HG03064 (cell line): ENCODE data around the gene STAC.
"Not testable (repeated sequence)": the region's sequence is repeated elsewhere in the genome, so short reads cannot be mapped to it uniquely, and the experiment has no call there.

ENCODE experiments used
- ATAC-seq: cut with Tn5 transposase; IDR thresholded peaks from one replicate; pipeline ENCODE4 v1.9.1; 2021; ENCODE audit warnings: low read depth; ENCODE audit not compliant: unreplicated experiment

The STAC gene

GRCh38 chr3:36476286-36476942 lies 96.1 kb downstream of the STAC start:
- ATAC-seq, result no peak

DNA sequence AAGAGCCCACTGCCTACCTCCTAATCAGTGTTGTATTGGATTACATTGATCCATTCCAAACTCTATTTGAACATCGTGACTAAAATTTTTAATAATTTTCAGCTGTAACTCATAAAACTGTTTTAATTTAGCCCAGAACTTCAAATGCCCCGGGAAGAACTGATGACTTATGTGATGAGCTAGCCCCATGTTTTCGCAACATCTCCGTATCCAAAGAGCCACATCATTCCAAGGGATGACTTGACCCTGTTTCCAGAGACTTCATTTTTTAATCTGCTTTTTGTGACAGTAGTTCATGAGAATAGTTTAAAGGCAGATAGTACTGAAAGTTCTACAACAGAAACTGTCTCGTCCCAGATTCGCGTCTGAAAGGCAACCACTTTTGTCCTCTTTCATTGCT lies 97.4 kb downstream of the STAC start:
- ATAC-seq, result no peak

DNA sequence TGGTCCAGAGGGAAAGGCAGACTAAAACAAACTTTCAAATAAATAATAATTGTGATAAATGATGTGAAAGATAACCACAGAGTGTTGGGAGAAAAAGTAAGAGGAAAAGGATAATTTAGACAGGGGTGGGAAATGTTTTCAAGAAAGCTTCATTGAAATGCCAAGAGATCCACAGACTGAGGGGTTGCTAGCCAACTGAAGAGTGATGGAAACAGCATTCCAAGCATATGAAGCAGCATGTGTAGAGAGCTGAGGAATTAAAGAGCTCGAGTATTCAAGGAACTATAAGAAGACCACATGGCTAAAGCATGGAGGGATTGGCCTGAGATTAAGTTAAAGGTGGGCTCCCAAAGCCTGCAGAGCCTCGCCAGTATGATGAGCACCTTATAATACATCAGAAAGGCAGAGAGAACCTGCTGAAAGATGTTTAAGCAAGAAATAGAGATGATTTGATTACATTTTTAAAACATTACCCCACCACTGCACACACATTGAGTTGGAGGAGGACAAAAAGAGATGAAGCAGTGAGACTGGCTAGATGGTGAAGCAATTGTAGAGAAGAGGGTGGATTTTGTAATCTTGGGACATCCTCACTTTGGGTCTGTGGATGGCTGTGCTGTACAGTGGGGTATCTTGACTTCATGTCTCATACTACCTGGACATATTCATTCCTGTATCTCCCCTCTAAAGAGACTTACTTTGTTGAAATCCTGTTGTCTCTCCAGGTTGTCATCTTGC lies 100.8 kb downstream of the STAC start:
- no peak for ATAC-seq

DNA sequence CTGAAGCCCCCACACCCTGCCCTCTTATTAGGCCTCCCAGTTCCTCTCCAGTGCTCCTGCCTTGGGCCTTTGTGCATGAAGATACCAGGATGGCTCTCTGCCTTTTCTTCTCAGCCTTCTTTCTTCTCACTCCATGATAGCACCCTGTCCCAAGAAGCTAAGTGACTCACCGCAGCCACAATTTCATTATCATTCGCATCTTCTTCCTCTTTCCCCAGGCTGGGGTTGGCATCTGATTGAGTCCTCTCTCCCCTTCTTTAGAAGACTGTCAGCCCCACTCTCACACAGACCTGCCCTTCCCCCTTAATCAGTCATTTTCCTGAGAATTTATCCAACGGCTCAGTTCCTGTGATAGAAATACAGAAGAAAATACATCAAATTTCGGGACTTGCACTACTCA lies 102.0 kb downstream of the STAC start:
- no peak for ATAC-seq

GRCh38 chr3:36482880-36483279 lies 102.6 kb downstream of the STAC start:
- ATAC-seq, result no peak

DNA sequence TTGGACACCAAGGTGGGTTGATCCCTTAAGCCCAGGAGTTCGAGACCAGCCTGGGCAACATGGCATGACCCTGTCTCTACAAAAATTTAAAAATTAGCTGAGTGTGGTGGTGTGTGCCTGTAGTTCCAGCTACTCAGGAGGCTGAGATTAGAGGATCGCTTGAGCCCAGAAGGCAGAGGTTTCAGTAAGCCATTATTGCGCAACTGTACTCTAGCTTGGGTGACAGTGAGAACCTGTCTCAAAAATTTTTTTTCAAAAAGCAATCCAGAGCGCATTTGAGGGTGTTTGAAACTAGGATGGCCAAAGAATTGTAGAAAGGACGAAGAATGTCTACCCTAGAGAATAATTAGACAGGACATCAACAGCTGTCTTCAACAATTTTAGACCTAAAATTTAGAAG lies 103.4 kb downstream of the STAC start:
- no peak for ATAC-seq

- ATAC-seq, result no peak
Observed at GRCh38 chr3:36484386-36484785, 104.1 kb downstream of the STAC start.

DNA sequence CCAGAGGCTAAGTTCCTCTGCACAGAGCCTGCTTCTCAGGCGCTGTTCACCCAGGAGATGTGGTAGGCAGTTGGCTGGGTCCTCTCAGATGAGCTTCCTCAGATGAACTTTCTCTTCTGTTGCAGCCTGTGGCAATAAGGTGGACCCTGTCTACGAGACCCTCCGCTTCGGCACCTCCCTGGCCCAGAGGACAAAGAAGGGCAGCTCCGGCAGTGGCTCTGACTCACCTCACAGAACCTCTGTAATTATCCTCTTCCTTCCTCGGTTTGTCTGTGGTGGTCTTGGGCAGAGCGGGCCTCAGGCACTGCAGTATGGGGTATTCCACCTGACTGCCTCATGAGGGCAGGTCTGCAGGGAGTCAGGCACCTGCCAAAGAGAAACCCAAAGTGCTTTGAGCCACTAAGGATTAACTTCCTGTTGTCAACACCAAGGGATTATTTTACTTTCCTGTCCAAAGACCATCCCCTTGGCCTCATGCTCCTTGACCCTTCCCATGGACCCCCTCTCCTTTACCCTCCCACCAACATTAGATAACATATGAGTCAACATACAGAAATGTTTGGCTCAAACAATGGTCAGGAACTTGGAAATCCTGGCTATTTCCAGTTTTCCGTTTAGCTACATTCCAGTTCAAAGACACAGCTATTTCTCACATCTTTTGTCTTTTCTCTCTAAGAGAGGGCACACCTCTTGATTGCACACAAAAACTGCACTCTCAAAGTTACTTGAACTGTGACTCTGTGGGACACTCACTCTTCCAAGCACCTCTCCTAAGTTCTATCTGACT lies 105.9 kb downstream of the STAC start:
- no peak for ATAC-seq

DNA sequence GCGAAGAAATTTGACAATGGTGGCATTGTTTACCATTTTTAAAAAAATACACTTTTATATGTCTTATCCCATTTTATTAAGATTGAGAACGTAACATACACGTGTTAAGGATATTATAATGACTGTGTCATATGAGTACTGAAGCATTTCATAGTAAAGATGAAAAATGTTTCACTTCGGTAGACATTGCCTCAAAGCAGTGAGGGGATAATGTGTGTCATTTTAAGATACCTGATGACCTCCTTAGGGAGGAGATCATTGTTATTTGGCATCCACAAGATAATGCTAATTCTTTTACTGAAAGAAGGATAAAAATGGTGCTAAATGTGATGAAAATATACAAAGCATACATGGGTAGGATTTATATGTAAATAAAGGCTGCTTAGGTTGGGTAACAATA lies 107.3 kb downstream of the STAC start:
- no peak for ATAC-seq

GRCh38 chr3:36488077-36488789 lies 107.9 kb downstream of the STAC start:
- no peak for ATAC-seq

GRCh38 chr3:36489101-36489500 lies 108.8 kb downstream of the STAC start:
- no peak for ATAC-seq

DNA sequence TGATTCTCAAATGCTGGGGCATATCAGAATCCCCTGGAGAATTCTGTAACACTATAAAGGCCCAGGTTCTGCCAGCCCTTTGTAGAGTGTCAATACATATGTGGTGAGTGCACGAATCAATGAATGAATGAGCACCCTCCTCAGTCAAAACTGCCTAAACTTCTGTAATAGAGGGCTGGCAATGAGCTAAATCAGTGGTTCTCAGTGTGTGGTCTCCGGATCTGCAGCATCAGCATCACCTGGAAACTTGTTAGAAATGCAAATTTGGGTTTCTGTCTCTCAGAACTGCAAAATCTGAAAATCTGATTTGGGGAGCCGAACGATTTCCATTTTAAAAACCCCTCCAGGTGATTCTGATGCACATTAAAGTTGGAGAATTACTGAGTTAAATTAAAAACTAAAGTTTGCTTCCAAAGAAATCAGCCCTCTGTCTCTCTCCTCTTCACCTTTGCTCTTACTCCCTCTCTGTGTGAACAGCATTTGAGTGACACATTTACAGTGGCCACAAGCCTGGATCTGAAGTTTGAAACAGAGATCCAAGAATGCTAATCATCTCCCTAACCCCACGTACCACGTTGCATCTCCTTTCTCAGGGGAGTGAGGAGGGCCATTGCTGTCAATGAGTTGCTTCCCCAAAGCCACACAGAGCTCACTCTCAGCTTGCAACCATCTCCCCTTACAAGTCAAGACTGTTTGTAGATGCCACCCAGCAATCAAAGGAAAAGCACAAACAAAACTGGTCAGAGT lies 109.5 kb downstream of the STAC start:
- no peak for ATAC-seq

- ATAC-seq, result no peak
Observed at GRCh38 chr3:36493051-36493450, 112.7 kb downstream of the STAC start.

DNA sequence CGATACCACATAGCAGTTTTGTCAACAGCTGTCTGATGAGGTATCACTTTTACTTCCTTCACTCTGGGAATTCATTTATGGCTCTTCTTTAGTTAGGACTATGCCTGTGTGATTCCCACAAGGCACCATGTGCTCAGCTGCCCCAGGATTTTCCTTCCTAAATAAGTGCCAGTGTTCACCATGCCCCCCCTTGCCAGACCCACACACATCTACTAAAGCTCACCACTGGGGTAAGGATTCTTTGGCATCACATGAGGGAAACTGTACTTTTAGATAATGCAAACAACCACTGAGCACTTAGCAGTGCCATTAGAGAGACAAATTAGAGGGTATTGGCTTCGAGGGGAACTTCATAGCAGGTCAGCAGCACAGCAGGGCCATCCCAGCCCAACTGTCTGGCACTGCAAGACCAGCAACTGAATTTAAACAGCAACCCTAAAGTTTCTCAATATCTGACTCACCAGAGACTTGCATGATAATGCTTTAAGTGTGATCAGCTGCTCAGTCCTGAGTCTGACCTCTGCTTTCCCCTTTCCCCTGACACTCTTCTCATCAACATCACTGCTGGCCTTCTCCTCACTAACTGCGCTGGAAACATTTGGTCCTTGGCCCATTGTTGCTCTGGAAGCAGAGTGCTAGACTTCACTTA lies 114.3 kb downstream of the STAC start:
- no peak for ATAC-seq

DNA sequence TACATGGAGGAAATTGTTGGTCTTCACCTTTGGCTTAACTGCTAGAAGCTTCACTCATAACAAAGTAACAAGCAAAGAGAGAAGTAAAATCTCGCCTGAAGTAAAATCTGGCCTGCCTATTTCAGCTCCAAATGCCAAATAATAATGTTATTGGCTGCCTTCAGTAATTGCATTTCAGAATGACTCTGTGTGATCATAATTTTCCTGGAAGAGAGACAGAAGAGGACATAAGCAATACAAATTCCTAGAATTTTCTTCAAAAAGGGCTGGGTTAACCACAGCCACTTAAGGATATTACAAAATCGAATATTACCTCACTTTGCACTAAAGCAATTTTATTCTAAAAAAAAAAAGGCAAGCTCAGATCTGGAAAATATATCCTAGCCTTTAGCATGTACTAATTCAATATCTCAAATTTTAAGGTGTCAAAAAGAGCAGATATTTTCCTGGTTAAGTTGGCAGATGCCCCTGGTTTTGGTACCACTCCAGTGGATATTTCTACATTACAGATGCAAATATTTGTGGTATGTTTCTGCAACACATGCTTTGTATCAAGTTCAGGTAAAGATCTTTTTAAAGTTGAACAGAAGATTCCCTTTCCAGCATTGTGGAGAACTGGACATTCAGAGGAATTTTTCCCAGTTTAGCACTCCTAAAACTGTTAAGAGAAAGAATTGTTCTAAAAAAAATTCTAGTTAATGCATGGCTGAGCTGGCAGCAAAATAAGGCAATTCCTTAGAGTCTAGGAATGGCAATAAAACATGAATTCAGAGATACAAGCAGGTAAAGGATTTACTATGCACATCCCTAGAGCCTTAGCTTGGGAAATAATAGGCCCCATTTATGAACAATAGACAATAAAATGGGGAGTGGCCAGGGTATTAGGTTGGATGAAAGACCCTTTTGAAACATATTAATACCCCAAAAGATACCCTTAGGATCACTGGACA lies 116.7 kb downstream of the STAC start:
- no peak for ATAC-seq

- ATAC-seq, result not testable (repeated sequence)
Observed at GRCh38 chr3:36500053-36500452, 119.7 kb downstream of the STAC start.

DNA sequence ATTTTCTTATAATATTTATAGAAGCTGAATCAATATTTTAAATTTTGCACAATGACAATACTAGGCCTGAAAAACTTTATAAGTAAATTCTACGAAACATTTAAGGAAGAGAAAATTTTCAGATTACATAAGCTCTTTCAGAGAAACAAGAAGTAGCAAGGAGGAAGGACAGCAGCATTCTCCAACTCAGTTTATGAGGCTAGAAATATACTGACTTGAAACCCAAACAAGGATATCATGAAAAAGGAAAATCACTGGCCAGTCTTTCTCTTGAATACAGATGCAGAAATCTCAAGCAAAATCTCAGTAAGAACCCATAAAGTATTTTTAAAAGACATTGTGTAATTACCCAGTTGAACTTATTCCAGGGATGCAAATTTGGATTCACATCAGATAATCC lies 121.3 kb downstream of the STAC start:
- no peak for ATAC-seq

DNA sequence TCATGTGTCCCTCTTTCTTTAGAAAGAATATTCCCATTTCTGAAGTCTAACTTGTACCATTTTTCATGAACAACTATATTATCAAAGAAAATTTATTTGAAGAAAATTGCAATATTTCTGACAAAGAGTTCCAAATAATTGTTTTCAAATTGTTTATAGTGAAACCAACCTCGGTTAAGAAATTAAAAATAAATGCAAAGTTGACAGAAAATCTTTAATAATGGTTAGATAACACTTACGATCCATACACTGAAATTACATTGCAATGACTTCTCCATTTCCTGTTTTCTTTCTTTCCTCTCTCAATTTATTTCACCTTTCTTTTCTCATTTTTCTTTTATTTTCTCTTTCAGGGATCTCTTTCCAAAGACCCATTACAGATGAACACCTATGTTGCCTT lies 125.1 kb downstream of the STAC start:
- ATAC-seq, result no peak
